Adrenal gland (tissue), 5 donors: Measurements from ENCODE around the gene NOC2L.

Experiments used
- CTCF ChIP-seq, 6 experiments: fragments of 450-650 bp in 4 of 6; fragments of 200-600 bp in 2 of 6; sonication (generic) in 1 of 6; IDR thresholded peaks; 1 replicate in 5 of 6; 2 replicates in 1 of 6; pipeline versions ENCODE4 v1.5.1 to v1.8.0; 2016 to 2021; ENCODE audit warnings: antibody characterized with exemption in 6 of 6, mild to moderate bottlenecking in 2 of 6, moderate library complexity in 1 of 6
- POLR2A ChIP-seq, 2 donors: fragments of 450-650 bp; IDR thresholded peaks; one replicate each; pipeline ENCODE4 v1.6.1; 2017; ENCODE audit warnings: antibody characterized with exemption in 2 of 2, mild to moderate bottlenecking in 2 of 2, moderate library complexity in 1 of 2
- donor health status: DM: no; HTN: no; CAD: no.

DNA sequence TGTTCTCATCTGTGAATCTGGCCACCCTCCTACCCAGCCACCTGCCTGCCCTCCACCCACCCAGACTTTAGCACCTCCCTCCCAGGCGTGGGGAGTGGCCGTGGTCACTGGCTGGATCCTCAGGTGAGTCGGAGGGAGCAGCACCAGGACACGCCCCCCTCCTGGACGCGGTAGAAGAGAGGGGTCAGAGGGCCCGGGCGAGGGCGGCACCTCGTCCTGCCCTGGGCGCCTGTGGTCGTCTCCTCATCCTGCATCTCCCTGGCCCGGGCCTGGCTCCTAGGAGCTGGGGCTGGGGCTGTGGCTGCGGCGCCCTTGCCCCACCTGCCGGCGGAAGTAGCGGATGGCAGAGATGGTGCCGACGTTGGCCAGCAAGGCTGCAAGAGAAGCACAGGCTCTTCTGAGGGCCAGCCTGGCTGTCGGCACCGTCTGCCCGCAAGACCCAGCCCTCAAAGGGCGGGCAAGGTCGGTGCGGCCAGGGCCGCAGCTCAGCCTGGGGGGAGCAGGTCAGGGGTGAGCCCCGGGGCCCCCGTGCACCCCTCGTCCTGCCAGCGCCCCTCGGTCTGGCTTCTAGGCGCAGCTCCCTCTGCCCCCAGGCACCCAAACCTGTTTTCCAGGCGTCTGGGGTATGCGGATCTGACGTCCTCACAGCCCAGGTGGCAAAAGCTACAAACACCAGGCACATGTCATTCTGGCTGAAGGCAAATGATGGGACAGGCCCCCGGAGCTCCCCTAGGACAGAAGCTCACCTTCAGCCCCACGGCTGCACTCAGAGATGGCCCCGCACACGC is 17.0 kb upstream of the NOC2L start:
- TF ChIP-seq CTCF (IDR thresholded peaks at IDR 0.05) (peak; percentile 23 to 72 (median 49)), POLR2A (IDR thresholded peaks at IDR 0.05) (no peak)
